ENCODE data around the gene CLEC11A. TPM values are rescaled to one million over a fixed set of nuclear protein-coding genes. Genes with fewer than 3 reads are reported as not detected.
A peak's percentile ranks its signal among the peaks of the same experiment; 100 is the strongest.

CLEC11A gene
- total RNA-seq, 1 donor: 23.5 TPM

DNA sequence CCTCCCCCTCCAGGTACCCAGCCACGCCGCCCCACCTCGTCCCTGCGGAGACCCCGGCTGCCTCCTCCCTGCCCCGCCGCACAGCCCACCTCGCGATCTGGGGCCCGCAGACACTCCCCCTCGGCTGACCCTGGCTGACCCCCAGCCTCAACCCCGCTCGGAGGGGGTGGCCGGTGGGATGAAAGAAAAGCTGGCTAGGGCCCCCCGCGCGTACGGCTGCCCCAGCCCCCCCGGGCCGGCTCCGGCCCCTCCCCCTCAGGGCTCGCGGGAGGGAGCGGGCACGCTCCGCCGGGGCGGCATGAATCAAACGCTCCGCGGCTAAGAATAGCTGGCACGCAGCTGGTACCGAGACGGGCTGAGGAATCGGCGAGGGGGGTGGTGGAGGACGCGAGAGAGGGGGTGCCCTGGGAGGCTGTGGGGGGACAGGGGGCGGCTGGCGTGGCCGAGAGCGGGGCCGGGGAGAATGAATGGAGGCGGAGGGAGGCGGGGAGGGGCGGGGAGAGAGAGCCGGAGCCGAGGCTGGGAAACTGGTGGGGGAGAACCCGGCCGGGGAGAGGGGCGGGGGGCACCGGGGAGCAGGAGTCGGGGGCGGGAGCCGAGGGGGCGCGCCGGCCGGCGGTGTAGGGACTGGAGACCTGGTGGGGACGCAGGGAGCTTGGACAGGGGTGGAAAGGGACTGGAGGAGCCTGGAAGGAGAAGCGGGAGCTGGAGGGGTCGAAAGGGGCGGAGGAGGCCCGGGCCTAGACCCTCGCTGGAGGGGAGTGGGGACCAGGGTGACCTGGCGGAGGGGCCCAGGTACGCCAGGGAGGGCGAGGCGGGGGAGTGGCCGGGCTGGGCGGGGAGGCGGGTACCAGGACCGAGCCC lies 4.7 kb upstream of the CLEC11A start:
- Histone ChIP-seq H3K4me1 (ENCODE audit: insufficient read depth, low read length) (peaks cover 24% of the 10 kb centered on the region), H3K27ac (ENCODE audit: low read depth, low read length) (no peak overlapping the region), H3K9me3 (ENCODE audit: low read depth, low read length) (no peaks in the 10 kb centered on the region), H3K4me3 (ENCODE audit: insufficient read depth, low read length) (peak overlapping the region; percentile 66), H3K79me2 (ENCODE audit: insufficient read depth, low read length) (peaks cover under 1% of the 10 kb centered on the region), H3K36me3 (ENCODE audit: insufficient read depth, low read length) (no peaks in the 10 kb centered on the region), H3K27me3 (ENCODE audit: insufficient read depth, low read length) (no peaks in the 10 kb centered on the region), H2AFZ (ENCODE audit: low read length) (no peak overlapping the region), H4K20me1 (ENCODE audit: insufficient read depth, low read length) (peaks cover 7% of the 10 kb centered on the region), H3K4me2 (ENCODE audit: insufficient read depth, low read length) (peak overlapping the region; percentile 76)
- DNase-seq (ENCODE audit: insufficient read length, low spot score, missing footprints): peak; percentile 96
- no peak for TF ChIP-seq CTCF (IDR thresholded peaks at IDR 0.05; ENCODE audit: extremely low read depth, low read depth, low read length)

DNA sequence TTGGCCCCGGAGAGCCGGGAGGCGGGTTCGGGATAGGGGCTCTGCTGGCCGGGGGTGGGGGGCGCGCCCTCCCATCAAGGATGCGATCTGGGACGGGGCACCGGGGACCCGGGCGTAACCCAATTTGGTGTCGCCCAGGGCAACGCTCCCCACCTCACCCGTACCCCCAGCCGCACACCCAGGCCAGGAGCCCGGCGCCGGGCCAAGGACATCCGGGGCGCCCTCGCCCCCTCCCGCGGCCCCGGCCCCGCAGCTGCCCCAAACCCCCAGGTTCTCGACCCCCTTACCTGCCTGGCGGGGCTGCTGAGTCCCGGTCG lies 4.1 kb upstream of the CLEC11A start:
- no peak overlapping the region for H2AFZ ChIP-seq (ENCODE audit: low read length)

DNA sequence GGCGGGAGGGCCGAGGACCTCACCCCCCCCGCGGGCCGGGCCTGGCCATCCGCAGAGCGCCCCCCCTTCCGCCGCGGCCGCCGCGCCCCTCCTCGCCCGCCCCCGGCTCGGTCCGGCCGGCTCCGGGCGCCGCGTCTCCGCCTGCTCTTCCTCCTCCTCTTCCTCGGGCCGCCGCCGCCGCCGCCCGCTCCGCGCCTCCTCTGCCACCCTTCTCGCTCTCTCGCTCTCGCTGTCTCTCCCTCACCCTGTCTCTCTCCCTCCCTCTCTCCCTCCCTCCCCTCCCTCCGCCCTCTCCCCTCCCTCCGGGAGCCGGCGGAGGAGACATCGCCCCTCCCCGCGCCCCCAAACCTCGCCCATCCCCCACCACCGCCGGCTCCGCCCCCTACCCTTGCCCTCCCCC lies 3.6 kb upstream of the CLEC11A start, which contains the start of gene SHANK1:
Gene SHANK1, minus strand, starts transcription at position 237 of the 400 bp plus-strand sequence. CDS start 2,883 bp downstream, outside the sequence.
- peak; percentile 89 for DNase-seq (ENCODE audit: insufficient read length, low spot score, missing footprints)
- Histone ChIP-seq H3K36me3 (ENCODE audit: insufficient read depth, low read length) (no peaks in the 10 kb centered on the region), H3K4me3 (ENCODE audit: insufficient read depth, low read length) (peak within 1 kb of the TSS; percentile 66), H3K27ac (ENCODE audit: low read depth, low read length) (no peak within 1 kb of the TSS), H3K27me3 (ENCODE audit: insufficient read depth, low read length) (no peaks in the 10 kb centered on the region), H2AFZ (ENCODE audit: low read length) (no peak within 1 kb of the TSS), H3K4me1 (ENCODE audit: insufficient read depth, low read length) (peaks cover 26% of the 10 kb centered on the region), H3K9me3 (ENCODE audit: low read depth, low read length) (no peaks in the 10 kb centered on the region), H3K4me2 (ENCODE audit: insufficient read depth, low read length) (peak within 1 kb of the TSS; percentile 76), H3K79me2 (ENCODE audit: insufficient read depth, low read length) (peaks cover 9% of the 10 kb centered on the region), H4K20me1 (ENCODE audit: insufficient read depth, low read length) (peaks cover 7% of the 10 kb centered on the region)
- TF ChIP-seq CTCF (IDR thresholded peaks at IDR 0.05; ENCODE audit: extremely low read depth, low read depth, low read length): no peak

More for the DNA sequence above, 4.1 kb upstream of the CLEC11A start:
- Histone ChIP-seq H3K4me2 (ENCODE audit: insufficient read depth, low read length) (peak overlapping the region; percentile 76), H3K9me3 (ENCODE audit: low read depth, low read length) (no peaks in the 10 kb centered on the region), H4K20me1 (ENCODE audit: insufficient read depth, low read length) (peaks cover 7% of the 10 kb centered on the region), H3K27ac (ENCODE audit: low read depth, low read length) (no peak overlapping the region), H3K27me3 (ENCODE audit: insufficient read depth, low read length) (no peaks in the 10 kb centered on the region), H3K4me3 (ENCODE audit: insufficient read depth, low read length) (peak overlapping the region; percentile 66), H3K4me1 (ENCODE audit: insufficient read depth, low read length) (peaks cover 26% of the 10 kb centered on the region), H3K79me2 (ENCODE audit: insufficient read depth, low read length) (peaks cover 7% of the 10 kb centered on the region), H3K36me3 (ENCODE audit: insufficient read depth, low read length) (no peaks in the 10 kb centered on the region)
- no peak for DNase-seq (ENCODE audit: insufficient read length, low spot score, missing footprints)
- no peak for TF ChIP-seq CTCF (IDR thresholded peaks at IDR 0.05; ENCODE audit: extremely low read depth, low read depth, low read length)

- Histone ChIP-seq H3K4me3 (ENCODE audit: insufficient read depth, low read length) (no peak overlapping the region), H3K79me2 (ENCODE audit: insufficient read depth, low read length) (peaks cover 13% of the 10 kb centered on the region), H2AFZ (ENCODE audit: low read length) (no peak overlapping the region), H3K4me2 (ENCODE audit: insufficient read depth, low read length) (no peak overlapping the region), H4K20me1 (ENCODE audit: insufficient read depth, low read length) (peaks cover 7% of the 10 kb centered on the region), H3K9me3 (ENCODE audit: low read depth, low read length) (no peaks in the 10 kb centered on the region), H3K4me1 (ENCODE audit: insufficient read depth, low read length) (peaks cover 28% of the 10 kb centered on the region), H3K27ac (ENCODE audit: low read depth, low read length) (no peak overlapping the region), H3K27me3 (ENCODE audit: insufficient read depth, low read length) (no peaks in the 10 kb centered on the region), H3K36me3 (ENCODE audit: insufficient read depth, low read length) (no peaks in the 10 kb centered on the region)
- peak; percentile 90 for DNase-seq (ENCODE audit: insufficient read length, low spot score, missing footprints)
- no peak for TF ChIP-seq CTCF (IDR thresholded peaks at IDR 0.05; ENCODE audit: extremely low read depth, low read depth, low read length)
These were observed 2.8 kb upstream of the CLEC11A start for GRCh38 chr19:50720181-50720920.
